Activated T-helper 1 cell treated with anti-CD3 and anti-CD28 coated beads, Interleukin-2, amount 50 U/mL, for 16 hours (primary cell): ENCODE data around the gene AGBL4.
"Not testable (repeated sequence)": the region's sequence is repeated elsewhere in the genome, so short reads cannot be mapped to it uniquely, and the experiment has no call there.

Experiments
- DNase-seq, 2 donors: peaks; one replicate each; pipeline ENCODE4 v3.0.0-alpha.2; 2020; ENCODE audit warnings: low read depth in 1 of 2, low spot score in 1 of 2

Gene AGBL4

GRCh38 chr1:49436865-49437264, 586.9 kb downstream of the AGBL4 start:
- DNase-seq, result no peak

- no peak for DNase-seq
Measured at GRCh38 chr1:49435291-49435690, 588.5 kb downstream of the AGBL4 start.

DNA sequence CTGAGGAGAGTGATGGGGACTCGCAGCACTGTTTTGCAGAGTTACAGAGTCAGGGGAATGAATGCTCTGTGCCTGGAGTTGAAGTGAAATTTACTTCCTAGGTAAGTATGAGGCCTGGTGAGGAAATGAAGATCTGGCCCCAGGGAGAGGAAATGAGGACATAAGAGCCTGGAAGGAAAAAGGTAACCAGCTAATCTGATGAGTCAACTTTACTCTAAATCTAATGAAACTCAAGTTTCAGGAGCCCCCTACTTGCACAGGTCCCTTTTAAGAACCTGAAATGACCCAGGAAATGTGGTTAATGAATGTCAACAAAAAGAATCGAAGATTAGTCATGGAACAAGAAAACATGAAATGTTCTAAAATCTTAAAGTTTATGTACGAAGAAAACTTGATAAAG, 599.0 kb downstream of the AGBL4 start:
- DNase-seq, result no peak

GRCh38 chr1:49416758-49417157, 607.0 kb downstream of the AGBL4 start:
- no peak for DNase-seq

- DNase-seq, result no peak
Measured at GRCh38 chr1:49408346-49408745, 615.4 kb downstream of the AGBL4 start.

GRCh38 chr1:49397086-49397485, 626.7 kb downstream of the AGBL4 start:
- no peak for DNase-seq

DNA sequence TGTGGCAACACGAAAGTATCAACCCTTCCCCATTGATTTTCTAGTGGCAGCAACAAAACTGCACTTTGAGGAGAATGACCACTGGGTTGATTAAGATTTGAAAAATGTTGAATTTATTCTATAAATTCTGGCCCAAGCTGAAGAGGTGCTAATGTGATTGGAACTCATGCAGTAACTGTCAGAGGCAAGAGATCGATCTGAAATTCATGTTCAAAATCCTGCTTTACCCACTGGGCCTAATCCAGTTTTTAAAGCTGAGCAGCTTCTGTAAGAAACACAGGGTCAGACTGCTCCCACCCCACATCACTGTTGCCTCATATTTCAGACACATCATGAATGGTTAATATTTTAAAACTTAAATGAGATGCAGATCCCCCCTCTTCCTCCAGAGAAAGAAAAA, 629.6 kb downstream of the AGBL4 start:
- DNase-seq, result no peak

DNA sequence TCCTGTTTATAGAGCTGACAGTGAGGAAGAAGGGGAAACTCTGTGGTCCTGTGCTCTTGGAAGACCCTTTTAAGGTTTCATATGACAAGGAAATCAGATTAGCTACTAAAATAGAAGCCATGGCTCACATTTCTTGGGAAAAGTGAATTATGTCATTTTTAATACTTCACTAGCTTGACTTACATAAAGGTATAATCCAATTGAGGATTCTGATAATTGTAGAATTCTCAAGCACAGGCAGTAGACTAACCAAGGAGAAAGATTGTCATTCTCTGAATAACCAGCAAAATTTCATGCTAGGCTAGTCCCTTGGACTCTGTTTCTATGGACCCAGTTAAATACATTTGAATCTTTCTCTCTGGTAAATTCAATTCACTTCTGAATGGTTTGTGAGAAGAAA, 634.1 kb downstream of the AGBL4 start:
- DNase-seq, result no peak

DNA sequence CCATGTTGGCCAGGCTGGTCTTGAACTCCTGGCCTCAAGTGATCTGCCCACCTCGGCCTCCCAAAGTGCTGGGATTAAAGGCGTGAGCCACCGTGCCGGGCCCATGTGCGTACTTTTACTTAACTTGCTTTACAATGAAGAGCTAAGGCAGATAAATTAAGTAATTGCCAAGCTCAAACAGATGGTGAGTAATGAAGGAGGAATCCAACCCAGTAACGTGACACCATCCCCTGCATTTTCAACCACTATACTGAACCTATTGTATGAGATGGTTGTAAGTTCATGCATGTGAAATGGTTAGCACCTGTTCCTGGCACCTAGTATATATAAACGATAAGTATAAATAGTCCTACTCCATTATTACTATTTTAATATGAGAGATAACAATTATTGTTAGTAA, 659.1 kb downstream of the AGBL4 start:
- no peak for DNase-seq

DNA sequence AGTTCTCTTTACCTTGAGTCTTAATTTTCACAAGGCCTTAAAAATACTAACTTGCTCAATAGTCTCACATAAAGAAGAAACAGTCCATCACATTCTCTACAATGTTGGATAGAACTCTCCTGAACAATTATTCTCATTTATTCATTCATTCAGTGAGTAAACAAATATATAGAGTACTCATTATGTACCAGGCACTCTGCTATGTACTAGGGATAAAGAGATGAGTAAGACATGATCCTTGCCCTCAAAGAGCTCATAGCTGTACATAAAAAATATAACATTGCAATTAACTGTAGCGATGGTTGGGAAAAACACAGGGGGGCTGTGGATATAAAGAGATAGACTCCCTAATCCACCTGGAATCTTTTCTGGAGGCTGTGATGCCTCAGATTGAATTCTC, 660.1 kb downstream of the AGBL4 start:
- no peak for DNase-seq

DNA sequence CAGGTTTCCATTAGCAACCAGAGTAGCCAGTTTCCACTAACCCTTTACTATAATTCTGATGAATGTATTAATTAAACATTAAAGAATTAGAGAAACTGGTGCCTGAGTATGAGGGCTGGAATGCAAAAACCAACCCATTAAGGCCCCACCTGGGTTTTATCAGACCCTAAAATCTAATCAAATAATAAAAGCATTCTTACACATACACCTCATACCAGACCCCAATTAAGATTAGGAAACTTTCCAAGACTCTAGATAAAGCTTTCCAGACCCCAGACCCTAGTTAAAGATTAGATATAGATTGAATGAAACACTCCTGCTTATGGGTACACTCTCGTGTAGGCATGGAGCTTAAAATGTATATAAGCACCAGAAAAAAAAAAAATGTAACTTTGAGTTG, 665.7 kb downstream of the AGBL4 start:
- no peak for DNase-seq

DNA sequence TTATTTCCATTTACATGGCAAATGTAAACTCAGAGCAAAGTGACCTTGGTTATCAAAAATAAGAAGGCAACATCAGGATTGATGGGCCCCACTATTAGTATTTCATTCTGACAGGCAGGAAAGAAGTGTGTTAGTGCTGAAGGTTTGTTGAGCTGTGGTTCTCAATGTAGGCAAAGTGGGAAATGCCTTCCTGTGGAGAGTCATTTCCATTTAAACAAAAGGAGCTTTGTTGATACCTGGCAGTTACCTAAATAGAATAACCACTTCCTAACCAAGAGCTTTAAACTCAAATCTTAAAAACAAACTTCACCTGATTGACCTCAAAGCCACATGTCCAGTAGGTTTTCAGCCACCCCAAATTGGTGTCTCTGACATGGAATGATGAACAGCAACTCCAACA, 667.2 kb downstream of the AGBL4 start:
- DNase-seq, result no peak

GRCh38 chr1:49351768-49352167, 672.0 kb downstream of the AGBL4 start:
- DNase-seq, result no peak

DNA sequence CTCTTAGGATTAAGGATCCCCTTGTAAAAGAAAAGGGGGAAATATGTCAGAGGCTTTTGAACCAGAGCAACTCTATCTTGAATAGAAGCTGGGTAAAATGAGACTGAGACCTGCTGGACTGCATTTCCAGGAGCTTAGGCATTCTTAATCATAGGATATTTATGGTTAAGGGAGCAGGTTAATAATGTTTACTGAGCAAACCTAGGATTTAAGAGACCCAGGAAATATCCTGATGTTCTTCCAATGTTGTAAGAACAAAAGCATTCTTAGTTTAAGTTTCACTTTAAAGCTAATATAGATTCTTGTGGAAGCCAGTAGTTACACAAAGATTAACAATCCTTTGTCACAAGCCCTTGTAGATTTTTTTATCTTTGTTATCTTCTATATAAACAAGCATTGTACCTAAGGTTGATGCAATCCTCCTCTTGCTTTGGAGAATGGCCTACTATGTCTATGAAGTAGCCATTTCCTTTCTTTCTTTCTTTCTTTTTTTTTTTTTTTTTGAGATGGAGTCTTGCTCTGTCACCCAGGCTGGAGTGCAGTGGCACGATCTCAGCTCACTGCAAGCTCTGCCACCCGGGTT, 676.9 kb downstream of the AGBL4 start:
- no peak for DNase-seq

DNA sequence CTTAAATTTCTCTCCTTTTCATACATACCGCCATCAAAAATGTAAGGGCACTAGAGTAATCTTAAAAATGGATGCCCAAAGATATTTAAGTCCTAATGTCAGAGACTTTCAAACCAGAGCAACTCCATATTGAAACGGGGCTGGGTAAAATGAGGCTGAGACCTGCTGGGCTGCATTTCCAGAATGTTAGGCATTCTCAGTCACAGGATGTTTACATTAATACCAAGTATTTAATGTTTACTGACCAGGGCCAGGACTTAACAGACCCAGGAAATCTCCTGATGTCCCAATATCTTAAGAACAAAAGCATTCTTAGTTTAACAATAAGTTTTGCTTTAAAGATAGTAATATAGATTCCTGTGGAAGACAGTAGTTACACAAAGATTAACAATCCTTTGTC, 683.2 kb downstream of the AGBL4 start:
- no peak for DNase-seq

- DNase-seq, result no peak
Measured at GRCh38 chr1:49339043-49339442, 684.7 kb downstream of the AGBL4 start.

DNA sequence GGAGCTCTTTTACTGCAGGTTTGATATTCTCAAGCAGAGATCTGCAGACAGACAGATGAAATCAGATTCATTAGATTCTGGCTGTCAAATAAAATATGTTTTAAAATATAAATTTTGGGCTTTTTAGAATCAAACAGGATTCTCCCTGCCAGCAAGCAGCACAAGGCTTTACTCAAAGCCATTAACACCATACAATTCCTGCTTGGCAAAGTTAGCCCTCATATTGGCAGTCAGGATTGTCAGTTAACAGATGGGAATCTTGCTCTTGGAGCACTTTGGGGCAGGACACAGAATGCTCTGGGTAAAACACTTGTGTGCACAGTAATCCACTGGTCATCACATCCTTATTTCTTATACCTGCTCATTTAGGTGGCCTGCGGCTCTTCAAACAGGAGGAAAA, 686.5 kb downstream of the AGBL4 start:
- no peak for DNase-seq

DNA sequence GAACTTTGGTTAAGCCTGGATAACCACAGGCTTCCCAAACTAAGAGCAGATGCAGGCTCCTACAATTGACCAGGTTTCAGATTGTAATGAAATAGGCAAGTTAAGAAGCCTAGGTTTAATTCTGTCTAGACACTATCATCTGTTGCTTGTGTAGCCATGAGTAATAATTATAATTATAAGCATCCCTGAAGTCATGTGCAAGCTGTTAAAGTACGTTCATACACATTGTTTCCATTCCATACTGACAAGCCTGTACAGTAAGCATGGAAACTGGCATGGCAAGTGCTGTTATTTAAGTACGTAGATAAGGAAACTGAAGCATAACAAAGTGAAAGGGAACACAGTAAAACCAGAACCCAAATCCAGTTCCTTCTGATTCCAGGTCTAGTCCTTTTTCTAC, 689.8 kb downstream of the AGBL4 start:
- no peak for DNase-seq

DNA sequence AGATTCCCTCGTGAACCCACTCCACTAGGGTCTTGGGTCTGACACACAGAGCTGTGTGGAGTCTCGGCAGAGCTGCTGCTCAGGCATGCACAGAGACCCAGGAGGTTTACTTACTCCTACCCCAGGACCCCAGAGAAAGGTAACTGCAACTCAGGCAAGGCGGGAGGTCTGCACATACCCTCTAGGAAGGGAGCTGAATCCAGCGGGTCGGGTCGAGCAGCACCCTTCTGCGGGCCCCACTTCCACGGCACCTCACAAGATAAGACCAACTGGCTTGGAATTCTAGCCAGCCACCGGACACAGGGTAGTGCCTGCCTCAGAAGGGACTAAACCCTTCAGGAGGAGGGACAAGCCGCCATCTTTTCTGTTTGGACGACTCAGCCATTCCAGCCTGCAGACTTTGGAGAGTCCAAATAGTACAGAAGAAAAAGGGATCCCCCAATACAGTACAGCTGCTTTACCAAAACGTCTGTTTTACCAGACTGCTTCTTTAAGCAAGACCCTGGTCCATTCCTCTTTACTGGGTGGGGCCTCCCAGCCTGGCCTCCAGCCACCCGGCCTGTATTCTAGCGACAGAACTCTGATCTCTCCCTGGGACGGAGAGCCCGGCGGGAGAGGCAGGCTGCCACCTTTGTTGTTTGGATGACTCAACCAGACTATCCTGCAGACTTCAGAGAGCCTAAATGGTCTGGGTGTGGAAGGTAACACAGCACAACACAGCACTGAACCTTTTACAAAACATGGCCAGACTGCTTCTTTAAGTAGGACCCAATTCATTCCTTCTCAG, 692.5 kb downstream of the AGBL4 start:
- no peak for DNase-seq

DNA sequence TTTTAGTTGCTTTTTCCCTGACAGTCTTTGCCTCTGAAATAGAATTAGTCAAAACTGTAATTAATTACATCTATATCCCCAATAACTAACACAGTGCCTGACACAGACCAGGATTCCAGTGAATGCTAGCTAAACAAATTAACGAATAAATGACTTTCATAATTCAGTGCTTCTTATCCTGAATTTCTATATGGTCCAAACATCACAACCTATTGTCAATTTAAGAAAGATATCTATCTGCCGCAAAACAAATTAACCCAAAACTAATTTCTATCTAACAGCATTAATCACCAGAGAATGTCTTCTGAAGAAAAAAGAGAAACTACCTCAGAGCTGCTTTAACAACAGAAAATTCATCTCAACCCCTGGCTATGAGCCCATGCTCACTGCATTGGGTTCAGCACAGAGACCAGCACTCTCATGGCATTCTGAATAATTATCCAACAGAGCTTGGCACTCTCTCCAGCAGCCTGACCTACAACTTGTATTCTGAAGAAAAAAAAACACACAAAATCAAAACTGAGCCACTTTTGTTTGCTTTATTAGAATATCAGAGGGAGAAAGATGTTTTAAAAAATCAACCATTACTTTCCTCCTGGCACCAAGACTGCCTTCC, 699.7 kb downstream of the AGBL4 start:
- DNase-seq, result no peak

DNA sequence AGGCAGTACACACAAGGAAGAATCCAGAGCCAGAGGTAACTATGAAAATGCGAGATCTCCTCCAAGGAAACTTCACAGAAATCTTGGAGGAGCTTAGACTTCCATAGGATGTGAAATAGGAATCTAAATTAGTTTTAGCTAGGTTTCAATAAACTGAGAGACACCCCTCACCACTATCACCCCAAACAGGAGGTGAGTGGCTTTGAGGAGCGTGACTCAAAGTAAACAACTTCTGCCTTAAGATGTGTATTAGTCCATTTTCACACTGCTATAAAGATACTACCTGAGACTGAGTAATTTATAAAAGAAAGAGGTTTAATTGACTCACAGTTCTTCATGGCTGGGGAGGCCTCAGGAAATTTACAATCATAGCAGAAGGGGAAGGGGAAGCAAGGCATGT, 703.3 kb downstream of the AGBL4 start:
- DNase-seq, result not testable (repeated sequence)

DNA sequence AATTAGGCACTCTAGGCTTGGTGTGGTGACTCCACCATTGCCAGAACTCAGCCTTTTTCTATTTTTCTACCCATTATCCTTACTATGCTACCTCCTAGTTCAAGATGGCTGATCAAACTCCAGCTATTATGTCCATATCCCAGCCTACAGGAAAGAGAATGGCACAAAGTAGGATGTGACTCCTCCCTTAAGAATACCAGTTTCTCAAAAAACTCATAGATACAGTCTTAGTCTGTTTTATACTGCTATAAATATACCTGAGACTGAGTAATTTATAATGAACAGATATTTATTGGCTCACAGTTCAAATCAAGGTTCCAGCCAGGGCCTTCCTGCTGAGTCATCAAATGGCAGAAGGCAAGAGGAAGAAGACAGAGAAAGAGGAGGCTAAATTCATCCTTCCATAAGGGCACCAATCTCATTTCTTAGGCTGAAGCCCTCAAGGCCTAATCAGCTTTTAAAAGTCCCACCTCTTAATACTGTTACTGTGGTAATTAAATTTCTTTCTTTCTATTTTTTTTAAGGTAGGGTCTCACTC, 704.3 kb downstream of the AGBL4 start:
- no peak for DNase-seq
